GM12891 (cell line): ENCODE data around the gene PGLYRP2.

ENCODE experiments used
- POLR2A ChIP-seq: IDR thresholded peaks from 2 replicates; pipeline ENCODE4 v1.6.1; 2011; ENCODE audit warnings: low read depth, low read length, control low read depth
- POLR2AphosphoS5 ChIP-seq: IDR thresholded peaks from 2 replicates; pipeline ENCODE4 v1.6.1; 2011; ENCODE audit warnings: low read depth, low read length, control low read depth
- POU2F2 ChIP-seq: IDR thresholded peaks from 2 replicates; pipeline ENCODE4 v1.6.1; 2011; ENCODE audit warnings: low read depth, mild to moderate bottlenecking, control low read depth, low read length, moderate library complexity
- TAF1 ChIP-seq: IDR thresholded peaks from 2 replicates; pipeline ENCODE4 v1.6.1; 2011; ENCODE audit warnings: low read depth, low read length, control low read depth

- no peak for TF ChIP-seq POLR2AphosphoS5
- TF ChIP-seq POLR2A, result no peak
- TF ChIP-seq POU2F2, result no peak
- TF ChIP-seq TAF1, result no peak
These were observed 30.3 kb downstream of the PGLYRP2 start for GRCh38 chr19:15448778-15449619.
